HG02623 (cell line): ENCODE measurements around the gene SLAMF7.
A peak's percentile ranks its signal among the peaks of the same experiment; 100 is the strongest.
"Not testable (repeated sequence)": the region's sequence is repeated elsewhere in the genome, so short reads cannot be mapped to it uniquely, and the experiment has no call there.

ENCODE experiments used
- ATAC-seq: cut with Tn5 transposase; IDR thresholded peaks from one replicate; pipeline ENCODE4 v1.9.1; 2021; ENCODE audit warnings: moderate library complexity; ENCODE audit not compliant: unreplicated experiment

SLAMF7 gene

DNA sequence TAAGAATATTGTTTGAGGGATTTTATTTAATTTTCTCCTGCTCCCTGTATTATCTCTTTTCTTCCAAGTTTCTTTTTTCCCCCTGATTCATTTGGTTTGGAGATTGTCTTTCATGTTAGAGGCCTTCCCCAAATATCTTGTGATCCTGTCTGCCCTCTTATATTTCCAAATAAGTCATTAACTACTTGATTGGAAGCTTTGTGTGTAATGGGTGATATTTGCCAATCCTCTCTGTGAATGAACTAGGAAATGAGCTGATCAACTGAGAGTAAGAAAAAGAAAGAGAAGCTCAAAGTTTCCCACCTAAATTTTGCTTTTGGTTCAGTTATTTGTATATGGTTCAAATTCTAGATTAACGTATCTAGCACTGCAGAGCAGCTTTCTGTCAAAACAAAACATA, 33.3 kb downstream of the SLAMF7 start:
- ATAC-seq = no peak

GRCh38 chr1:160773093-160773492, 34.0 kb downstream of the SLAMF7 start:
- no peak for ATAC-seq

- ATAC-seq = no peak
Observed at GRCh38 chr1:160774886-160775719, 36.1 kb downstream of the SLAMF7 start.

- no peak for ATAC-seq
Observed at GRCh38 chr1:160776178-160776577, 37.1 kb downstream of the SLAMF7 start.

- ATAC-seq = no peak
Observed at GRCh38 chr1:160777486-160778089, 38.5 kb downstream of the SLAMF7 start.

DNA sequence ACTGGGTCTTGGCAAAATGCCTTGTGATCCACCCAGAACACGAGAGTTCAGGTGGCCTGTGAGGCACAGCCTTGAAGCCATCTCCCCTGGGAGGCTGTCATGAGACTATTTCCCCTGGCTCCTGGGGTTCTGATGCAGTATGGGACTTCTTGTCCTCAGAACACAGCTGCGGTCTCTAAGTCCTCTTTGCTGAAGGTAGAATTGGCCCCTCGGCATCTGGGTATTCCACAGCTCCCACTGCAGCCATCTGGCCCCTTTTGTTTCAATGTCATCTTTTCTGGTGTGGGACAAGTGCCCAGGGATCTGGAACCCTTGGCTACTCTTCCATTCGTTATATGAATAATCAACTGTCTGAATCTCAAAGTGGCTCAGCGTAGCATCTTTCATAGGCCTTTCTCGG, 39.9 kb downstream of the SLAMF7 start:
- ATAC-seq = no peak

DNA sequence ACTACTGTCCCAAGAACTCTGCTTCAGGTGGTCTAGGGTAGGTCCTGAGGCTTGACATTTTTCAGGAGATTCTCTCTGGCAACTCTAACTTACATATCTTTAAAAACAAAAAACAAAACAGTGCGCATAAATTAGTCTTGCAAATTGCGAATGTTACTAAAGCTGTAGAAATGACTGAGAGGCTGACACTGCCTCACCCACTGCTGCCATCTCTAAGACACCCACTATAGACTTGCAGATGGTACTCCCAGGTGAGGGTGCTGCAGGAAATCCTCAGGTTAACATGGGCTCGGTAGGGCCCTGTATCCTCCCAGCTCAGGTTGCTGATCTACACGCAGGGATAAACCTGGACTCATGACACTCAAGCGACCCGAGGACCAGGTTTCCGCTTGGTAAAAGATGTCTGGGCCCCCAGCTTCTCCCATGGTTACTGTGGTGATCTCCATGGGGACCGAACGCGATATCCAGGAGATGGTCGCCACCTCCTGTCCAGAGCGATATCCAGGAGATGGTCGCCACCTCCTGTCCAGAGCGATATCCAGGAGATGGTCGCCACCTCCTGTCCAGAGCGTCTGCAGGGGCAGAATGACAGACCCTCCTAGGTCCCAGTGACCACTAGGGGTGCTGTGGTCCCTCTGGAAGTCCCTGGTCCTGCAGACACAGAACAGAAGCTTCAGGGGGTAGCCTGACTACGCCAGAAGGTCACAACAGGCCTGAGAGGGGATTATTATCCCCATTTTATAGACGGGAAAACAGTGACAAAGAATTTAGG, 40.8 kb downstream of the SLAMF7 start:
- ATAC-seq = no peak

- ATAC-seq = no peak
Observed at GRCh38 chr1:160780398-160780755, 41.3 kb downstream of the SLAMF7 start.

GRCh38 chr1:160781186-160781766, 42.2 kb downstream of the SLAMF7 start:
- ATAC-seq = no peak

- ATAC-seq = peak; percentile 77
Observed at GRCh38 chr1:160781914-160782689, 43.1 kb downstream of the SLAMF7 start.

- not testable (repeated sequence) for ATAC-seq
Observed at GRCh38 chr1:160782988-160783765, 44.1 kb downstream of the SLAMF7 start.

GRCh38 chr1:160789051-160789701, 50.1 kb downstream of the SLAMF7 start:
- peak; percentile 20 for ATAC-seq

DNA sequence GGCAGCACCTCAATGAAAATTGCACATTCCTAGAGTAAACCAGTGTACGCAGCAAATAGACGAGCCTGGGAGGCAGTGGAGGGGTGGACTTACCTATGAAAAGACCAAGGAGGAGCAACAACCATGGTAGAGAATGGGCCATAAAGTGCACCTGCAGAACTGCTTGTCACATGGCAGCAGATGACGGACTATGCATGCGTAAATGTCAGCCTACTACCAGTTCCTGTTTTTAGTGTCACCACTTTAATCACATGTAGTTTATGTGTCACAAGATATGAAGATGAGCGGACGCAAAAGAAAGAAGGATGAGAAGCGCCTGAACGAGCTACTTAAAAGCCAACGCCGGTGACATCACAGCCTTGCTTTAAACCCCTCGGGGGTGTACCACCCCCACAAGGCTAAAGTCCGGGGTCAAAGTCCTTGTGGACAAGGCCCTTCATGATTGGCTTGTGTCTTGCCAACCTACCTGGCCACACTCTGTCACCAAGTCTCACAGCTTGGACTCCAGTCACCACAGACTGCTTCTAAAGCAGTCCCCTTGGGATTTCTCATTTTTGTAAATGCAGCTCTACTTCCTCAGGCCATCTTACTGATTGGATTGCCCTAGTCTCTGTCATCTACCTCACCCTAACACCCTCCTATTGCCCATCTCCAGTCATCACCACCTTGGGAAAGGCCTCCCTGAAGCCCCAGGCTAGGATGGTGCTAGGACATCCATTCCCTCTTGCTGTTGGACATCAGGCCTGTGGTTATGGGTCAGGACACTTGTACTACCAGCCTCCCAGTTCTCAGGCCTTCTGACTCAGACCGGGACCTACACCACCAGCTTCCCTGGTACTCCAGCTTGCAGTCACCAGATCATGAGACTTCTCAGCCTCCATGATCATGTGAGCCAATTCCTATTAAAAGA, 50.9 kb downstream of the SLAMF7 start:
- ATAC-seq = peak; percentile 86

DNA sequence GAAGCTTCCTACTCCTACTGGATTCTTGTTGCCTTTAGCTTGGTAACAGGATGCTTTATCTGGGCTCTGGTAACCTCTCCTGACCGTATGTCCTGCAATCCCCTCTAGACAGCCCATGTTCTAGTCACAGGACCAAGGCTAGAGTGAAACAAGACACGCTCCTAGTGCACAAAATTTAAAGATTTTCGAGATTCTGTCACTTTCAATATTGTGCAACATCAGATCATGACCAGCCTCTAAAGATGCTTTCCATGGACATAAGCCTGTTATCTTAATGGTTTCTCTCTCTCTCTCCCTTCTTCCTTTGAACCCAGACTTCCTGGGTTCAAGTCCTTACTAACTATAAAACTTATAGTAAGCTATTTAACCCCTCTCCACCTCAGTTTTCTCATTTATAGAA, 55.3 kb downstream of the SLAMF7 start:
- ATAC-seq = no peak

GRCh38 chr1:160795951-160796383, 56.9 kb downstream of the SLAMF7 start, which contains the start of gene LY9:
TSS of gene LY9 (plus strand) at chr1:160796174. CDS start at chr1:160796188, 14 bp downstream.
- peak; percentile 63 for ATAC-seq

DNA sequence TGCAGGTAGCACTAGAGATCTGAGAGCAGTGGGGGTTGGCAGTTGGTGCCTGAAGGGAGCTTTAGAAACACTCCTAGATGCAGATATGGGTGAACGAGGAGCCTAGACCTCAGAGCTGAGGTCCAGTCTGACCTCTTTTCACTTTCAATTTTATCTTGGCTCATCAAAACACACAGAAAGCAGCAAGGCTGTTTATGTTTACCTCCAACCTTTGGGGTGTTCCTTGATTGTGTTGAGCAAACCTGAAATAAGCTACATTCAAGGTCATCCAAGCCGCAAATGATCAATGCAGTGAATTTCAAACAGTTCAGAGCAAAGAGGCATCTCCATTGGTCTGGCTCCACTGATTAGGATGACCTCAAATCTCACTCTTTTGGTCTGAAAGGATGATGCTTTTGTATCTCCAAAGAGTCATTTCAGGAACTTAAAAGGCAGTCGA, 58.2 kb downstream of the SLAMF7 start:
- ATAC-seq = peak; percentile 44

DNA sequence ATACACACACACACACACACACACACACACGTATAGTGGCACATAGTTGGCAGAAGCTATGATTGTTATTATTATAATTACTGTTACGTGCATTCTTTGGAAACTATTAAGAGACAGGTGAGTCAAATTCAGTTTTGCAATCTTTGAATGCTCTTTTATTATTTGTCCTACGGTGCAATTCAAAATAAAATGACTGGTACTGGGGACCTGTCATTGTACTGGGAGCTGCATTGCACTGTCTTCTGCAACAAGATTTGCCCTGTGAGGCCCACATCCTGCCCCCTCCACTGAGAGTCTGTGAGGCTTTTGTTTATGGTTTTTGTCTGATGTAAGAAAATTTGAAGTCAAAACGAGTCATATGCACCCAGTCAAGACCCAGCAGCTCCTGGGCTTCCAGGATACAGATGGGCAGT, 58.8 kb downstream of the SLAMF7 start:
- ATAC-seq = no peak

GRCh38 chr1:160798439-160798838, 59.4 kb downstream of the SLAMF7 start:
- no peak for ATAC-seq
